SK-N-SH treated with all-trans-retinoic acid at 6 μM for 48 hours (cell line): ENCODE measurements around the gene REXO4.

Experiments used
- ATAC-seq: fragments of 200-7000 bp; cut with Tn5 transposase; 3 replicates; pipeline ENCODE4 v1.9.1; 2020; ENCODE audit warnings: mild to moderate bottlenecking, moderate library complexity
- ARNTL ChIP-seq: fragments of 450-650 bp; formaldehyde crosslinking; IDR thresholded peaks from 2 replicates; pipeline ENCODE4 v1.5.0; 2020; ENCODE audit warnings: low read depth, mild to moderate bottlenecking, moderate library complexity, borderline replicate concordance
- BACH2 ChIP-seq: fragments of 250-450 bp; sonication (Bioruptor Pico); IDR thresholded peaks from 2 replicates; pipeline ENCODE4 v1.9.0; 2021; ENCODE audit warnings: mild to moderate bottlenecking, borderline replicate concordance
- CREB5 ChIP-seq: fragments of 250-450 bp; sonication (Bioruptor Pico); IDR thresholded peaks from 2 replicates; pipeline ENCODE4 v1.5.1; 2020; ENCODE audit warnings: low read depth, mild to moderate bottlenecking, moderate library complexity
- CSRNP3 ChIP-seq: fragments of 250-450 bp; sonication (Bioruptor Pico); IDR thresholded peaks from 2 replicates; pipeline ENCODE4 v1.5.1; 2021; ENCODE audit warnings: mild to moderate bottlenecking, moderate library complexity
- ESRRG ChIP-seq: fragments of 250-450 bp; sonication (Bioruptor Pico); IDR thresholded peaks from 2 replicates; pipeline ENCODE4 v1.6.1; 2021; ENCODE audit warnings: mild to moderate bottlenecking
- GLIS3 ChIP-seq: fragments of 250-450 bp; sonication (Bioruptor Pico); IDR thresholded peaks from 2 replicates; pipeline ENCODE4 v1.5.0; 2020; ENCODE audit warnings: mild to moderate bottlenecking, moderate library complexity
- ISL1 ChIP-seq: fragments of 250-450 bp; sonication (Bioruptor Pico); IDR thresholded peaks from 2 replicates; pipeline ENCODE4 v2.1.2; 2022; ENCODE audit warnings: mild to moderate bottlenecking, moderate library complexity
- OSR1 ChIP-seq: fragments of 250-450 bp; sonication (Bioruptor Pico); IDR thresholded peaks from 2 replicates; pipeline ENCODE4 v1.8.0; 2022; ENCODE audit warnings: moderate library complexity, mild to moderate bottlenecking, inconsistent platforms
- PPARA ChIP-seq: fragments of 250-450 bp; sonication (Bioruptor Pico); IDR thresholded peaks from 2 replicates; pipeline ENCODE4 v1.5.0; 2020; ENCODE audit warnings: mild to moderate bottlenecking, borderline replicate concordance
- RARB ChIP-seq: fragments of 250-450 bp; sonication (Bioruptor Pico); IDR thresholded peaks from 2 replicates; pipeline ENCODE4 v1.8.0; 2021; ENCODE audit warnings: mild to moderate bottlenecking, moderate library complexity
- TCF4 ChIP-seq: fragments of 250-450 bp; sonication (Bioruptor Pico); IDR thresholded peaks from 2 replicates; pipeline ENCODE4 v1.8.0; 2021; ENCODE audit warnings: mild to moderate bottlenecking, moderate library complexity, borderline replicate concordance
- TOX ChIP-seq: fragments of 250-450 bp; sonication (Bioruptor Pico); IDR thresholded peaks from 2 replicates; pipeline ENCODE4 v1.8.0; 2021; ENCODE audit warnings: mild to moderate bottlenecking, moderate library complexity, borderline replicate concordance
- ZC3H10 ChIP-seq: fragments of 250-450 bp; sonication (Bioruptor Pico); IDR thresholded peaks from 2 replicates; pipeline ENCODE4 v1.5.1; 2021; ENCODE audit warnings: mild to moderate bottlenecking, moderate library complexity
- ZFP30 ChIP-seq: fragments of 450-650 bp; formaldehyde crosslinking; IDR thresholded peaks from 2 replicates; pipeline ENCODE4 v1.5.0; 2022; ENCODE audit warnings: mild to moderate bottlenecking, moderate library complexity
- ZNF565 ChIP-seq: fragments of 450-650 bp; formaldehyde crosslinking; conservative IDR thresholded peaks from 2 replicates; pipeline ENCODE4 v1.5.0; 2020; ENCODE audit warnings: low read depth, mild to moderate bottlenecking, moderate library complexity
- ZNF70 ChIP-seq: fragments of 450-650 bp; formaldehyde crosslinking; IDR thresholded peaks from 2 replicates; pipeline ENCODE4 v1.5.0; 2020; ENCODE audit warnings: mild to moderate bottlenecking, moderate library complexity
- ZNF8 ChIP-seq: fragments of 450-650 bp; formaldehyde crosslinking; IDR thresholded peaks from 2 replicates; pipeline ENCODE4 v1.5.0; 2020; ENCODE audit warnings: mild to moderate bottlenecking, moderate library complexity
- TF ChIP-seq, protein P1 (sequence below): fragments of 250-450 bp; sonication (Bioruptor Pico); IDR thresholded peaks from 2 replicates; pipeline ENCODE4 v1.5.0; 2020; ENCODE audit warnings: mild to moderate bottlenecking, moderate library complexity
- TF ChIP-seq, protein P2 (sequence below): fragments of 250-450 bp; sonication (Bioruptor Pico); IDR thresholded peaks from 2 replicates; pipeline ENCODE4 v1.8.0; 2021; ENCODE audit warnings: low read depth, mild to moderate bottlenecking, moderate library complexity, borderline replicate concordance
- TF ChIP-seq, protein P3 (sequence below): fragments of 250-450 bp; sonication (Bioruptor Pico); IDR thresholded peaks from 2 replicates; pipeline ENCODE4 v1.8.0; 2020; ENCODE audit warnings: mild to moderate bottlenecking, moderate library complexity, borderline replicate concordance

The REXO4 gene

GRCh38 chr9:133385452-133385851 lies 32.4 kb downstream of the REXO4 start:
- TF ChIP-seq ARNTL (no peak), ISL1 (no peak), TCF4 (CRISPR knock-in tag) (no peak)
- TF ChIP-seq, protein P1, sequence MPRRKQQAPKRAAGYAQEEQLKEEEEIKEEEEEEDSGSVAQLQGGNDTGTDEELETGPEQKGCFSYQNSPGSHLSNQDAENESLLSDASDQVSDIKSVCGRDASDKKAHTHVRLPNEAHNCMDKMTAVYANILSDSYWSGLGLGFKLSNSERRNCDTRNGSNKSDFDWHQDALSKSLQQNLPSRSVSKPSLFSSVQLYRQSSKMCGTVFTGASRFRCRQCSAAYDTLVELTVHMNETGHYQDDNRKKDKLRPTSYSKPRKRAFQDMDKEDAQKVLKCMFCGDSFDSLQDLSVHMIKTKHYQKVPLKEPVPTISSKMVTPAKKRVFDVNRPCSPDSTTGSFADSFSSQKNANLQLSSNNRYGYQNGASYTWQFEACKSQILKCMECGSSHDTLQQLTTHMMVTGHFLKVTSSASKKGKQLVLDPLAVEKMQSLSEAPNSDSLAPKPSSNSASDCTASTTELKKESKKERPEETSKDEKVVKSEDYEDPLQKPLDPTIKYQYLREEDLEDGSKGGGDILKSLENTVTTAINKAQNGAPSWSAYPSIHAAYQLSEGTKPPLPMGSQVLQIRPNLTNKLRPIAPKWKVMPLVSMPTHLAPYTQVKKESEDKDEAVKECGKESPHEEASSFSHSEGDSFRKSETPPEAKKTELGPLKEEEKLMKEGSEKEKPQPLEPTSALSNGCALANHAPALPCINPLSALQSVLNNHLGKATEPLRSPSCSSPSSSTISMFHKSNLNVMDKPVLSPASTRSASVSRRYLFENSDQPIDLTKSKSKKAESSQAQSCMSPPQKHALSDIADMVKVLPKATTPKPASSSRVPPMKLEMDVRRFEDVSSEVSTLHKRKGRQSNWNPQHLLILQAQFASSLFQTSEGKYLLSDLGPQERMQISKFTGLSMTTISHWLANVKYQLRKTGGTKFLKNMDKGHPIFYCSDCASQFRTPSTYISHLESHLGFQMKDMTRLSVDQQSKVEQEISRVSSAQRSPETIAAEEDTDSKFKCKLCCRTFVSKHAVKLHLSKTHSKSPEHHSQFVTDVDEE (CRISPR knock-in tag): no peak
- ATAC-seq: no peak

DNA sequence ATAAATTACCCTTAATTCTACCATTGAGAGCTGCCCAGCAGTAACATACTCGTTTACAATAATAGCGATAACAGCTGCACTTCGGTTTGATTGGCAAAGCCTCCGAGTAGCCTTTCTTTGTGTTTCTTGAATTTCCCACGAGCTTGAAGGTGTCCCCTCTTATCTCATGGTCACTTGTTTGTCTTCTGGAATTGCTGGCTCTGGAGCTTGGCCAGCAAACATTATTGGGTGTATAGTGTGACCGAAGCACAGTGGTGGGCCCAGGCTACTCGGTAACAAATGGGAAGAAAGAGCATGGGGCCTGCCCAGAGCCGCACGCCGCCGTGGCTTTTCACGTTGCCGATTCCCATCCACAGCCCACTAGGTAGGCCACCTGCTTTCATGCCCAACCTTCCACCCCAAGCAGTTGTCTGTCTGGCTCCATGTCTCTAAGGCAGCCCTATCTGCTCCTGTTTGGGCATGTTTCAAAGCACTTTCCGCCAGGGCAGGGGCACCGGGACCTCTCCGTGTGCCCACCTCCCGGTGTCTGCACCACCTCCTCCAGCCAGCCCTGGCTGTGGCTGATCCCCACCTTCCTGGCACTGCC lies 33.0 kb downstream of the REXO4 start:
- no peak for ATAC-seq
- TF ChIP-seq CSRNP3: no peak
- TF ChIP-seq, protein P1 (CRISPR knock-in tag): no peak
- no peak for TF ChIP-seq ZNF565 (CRISPR knock-in tag)
- TF ChIP-seq ZNF70 (CRISPR knock-in tag): no peak
- no peak for TF ChIP-seq ESRRG
- no peak for TF ChIP-seq TOX (CRISPR knock-in tag)
- no peak for TF ChIP-seq PPARA (CRISPR knock-in tag)
- no peak for TF ChIP-seq GLIS3
- TF ChIP-seq, protein P2, sequence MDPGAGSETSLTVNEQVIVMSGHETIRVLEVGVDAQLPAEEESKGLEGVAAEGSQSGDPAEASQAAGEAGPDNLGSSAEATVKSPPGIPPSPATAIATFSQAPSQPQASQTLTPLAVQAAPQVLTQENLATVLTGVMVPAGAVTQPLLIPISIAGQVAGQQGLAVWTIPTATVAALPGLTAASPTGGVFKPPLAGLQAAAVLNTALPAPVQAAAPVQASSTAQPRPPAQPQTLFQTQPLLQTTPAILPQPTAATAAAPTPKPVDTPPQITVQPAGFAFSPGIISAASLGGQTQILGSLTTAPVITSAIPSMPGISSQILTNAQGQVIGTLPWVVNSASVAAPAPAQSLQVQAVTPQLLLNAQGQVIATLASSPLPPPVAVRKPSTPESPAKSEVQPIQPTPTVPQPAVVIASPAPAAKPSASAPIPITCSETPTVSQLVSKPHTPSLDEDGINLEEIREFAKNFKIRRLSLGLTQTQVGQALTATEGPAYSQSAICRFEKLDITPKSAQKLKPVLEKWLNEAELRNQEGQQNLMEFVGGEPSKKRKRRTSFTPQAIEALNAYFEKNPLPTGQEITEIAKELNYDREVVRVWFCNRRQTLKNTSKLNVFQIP (CRISPR knock-in tag): no peak
- no peak for TF ChIP-seq TCF4 (CRISPR knock-in tag)
- TF ChIP-seq CREB5: no peak
- no peak for TF ChIP-seq ZFP30 (CRISPR knock-in tag)
- no peak for TF ChIP-seq BACH2 (CRISPR knock-in tag)
- no peak for TF ChIP-seq ZNF8 (CRISPR knock-in tag)

- no peak for ATAC-seq
- TF ChIP-seq ZNF8 (CRISPR knock-in tag): no peak
- TF ChIP-seq ZNF70 (CRISPR knock-in tag): no peak
- no peak for TF ChIP-seq CSRNP3
- no peak for TF ChIP-seq BACH2 (CRISPR knock-in tag)
- no peak for TF ChIP-seq RARB (CRISPR knock-in tag)
- TF ChIP-seq ESRRG: no peak
- TF ChIP-seq, protein P3, sequence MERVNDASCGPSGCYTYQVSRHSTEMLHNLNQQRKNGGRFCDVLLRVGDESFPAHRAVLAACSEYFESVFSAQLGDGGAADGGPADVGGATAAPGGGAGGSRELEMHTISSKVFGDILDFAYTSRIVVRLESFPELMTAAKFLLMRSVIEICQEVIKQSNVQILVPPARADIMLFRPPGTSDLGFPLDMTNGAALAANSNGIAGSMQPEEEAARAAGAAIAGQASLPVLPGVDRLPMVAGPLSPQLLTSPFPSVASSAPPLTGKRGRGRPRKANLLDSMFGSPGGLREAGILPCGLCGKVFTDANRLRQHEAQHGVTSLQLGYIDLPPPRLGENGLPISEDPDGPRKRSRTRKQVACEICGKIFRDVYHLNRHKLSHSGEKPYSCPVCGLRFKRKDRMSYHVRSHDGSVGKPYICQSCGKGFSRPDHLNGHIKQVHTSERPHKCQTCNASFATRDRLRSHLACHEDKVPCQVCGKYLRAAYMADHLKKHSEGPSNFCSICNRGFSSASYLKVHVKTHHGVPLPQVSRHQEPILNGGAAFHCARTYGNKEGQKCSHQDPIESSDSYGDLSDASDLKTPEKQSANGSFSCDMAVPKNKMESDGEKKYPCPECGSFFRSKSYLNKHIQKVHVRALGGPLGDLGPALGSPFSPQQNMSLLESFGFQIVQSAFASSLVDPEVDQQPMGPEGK (CRISPR knock-in tag): no peak
- TF ChIP-seq ZC3H10 (CRISPR knock-in tag): no peak
- TF ChIP-seq, protein P2 (CRISPR knock-in tag): no peak
- no peak for TF ChIP-seq ARNTL
- TF ChIP-seq ZNF565 (CRISPR knock-in tag): no peak
- TF ChIP-seq PPARA (CRISPR knock-in tag): no peak
- no peak for TF ChIP-seq OSR1 (CRISPR knock-in tag)
- no peak for TF ChIP-seq ZFP30 (CRISPR knock-in tag)
Observed at GRCh38 chr9:133383438-133383837, 34.4 kb downstream of the REXO4 start.
